RPMI8226 (cell line): ENCODE data around the gene ZDHHC4.
A peak's percentile ranks its signal among the peaks of the same experiment; 100 is the strongest.

Experiments
- DNase-seq: peaks from one replicate; pipeline ENCODE4 v3.0.0-alpha.2; 2015

ZDHHC4 gene

DNA sequence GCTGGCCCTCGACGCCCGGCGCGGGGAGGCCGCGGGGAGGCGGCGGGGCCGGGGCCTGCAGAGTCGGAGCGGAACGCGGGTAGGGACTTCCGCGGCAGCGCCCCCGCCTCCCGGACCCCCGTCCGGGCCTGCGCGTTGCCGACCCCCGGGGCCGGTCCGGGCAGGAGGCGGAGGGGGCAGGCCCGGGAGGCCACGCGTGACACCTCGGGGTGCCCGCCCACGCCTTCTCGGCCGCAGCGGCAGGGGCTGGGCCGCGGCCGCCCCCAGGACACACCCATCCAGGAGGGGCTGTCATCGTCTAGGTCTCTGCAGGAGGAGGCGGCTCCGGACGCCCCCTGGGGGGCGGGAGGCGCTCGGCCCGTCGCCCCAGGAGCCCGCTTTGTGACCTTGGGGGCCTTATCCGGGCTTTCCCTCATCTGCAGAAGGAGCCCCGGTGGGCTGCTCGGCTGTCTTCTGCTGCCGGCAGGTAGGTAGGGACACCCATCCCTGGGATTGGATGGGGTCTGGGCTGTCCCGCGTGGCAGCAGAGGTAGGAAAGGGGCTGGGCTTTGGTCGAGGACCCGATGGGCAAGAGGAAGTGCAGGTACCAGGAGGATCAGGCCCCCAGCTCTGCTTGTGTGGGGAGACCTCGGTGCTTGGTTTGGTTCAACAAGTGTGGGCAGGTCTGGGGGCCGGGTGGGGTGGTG is 60.4 kb downstream of the ZDHHC4 start:
- DNase-seq: peak; percentile 77
